SK-N-SH treated with all-trans-retinoic acid at 6 μM for 48 hours (cell line): ENCODE results near the gene APPBP2.

Source experiments
- ISL1 ChIP-seq: fragments of 250-450 bp; sonication (Bioruptor Pico); IDR thresholded peaks from 2 replicates; pipeline ENCODE4 v2.1.2; 2022; ENCODE audit warnings: mild to moderate bottlenecking, moderate library complexity
- TF ChIP-seq, protein P1 (sequence below): fragments of 250-450 bp; sonication (Bioruptor Pico); IDR thresholded peaks from 2 replicates; pipeline ENCODE4 v1.8.0; 2020; ENCODE audit warnings: mild to moderate bottlenecking, moderate library complexity, borderline replicate concordance

DNA sequence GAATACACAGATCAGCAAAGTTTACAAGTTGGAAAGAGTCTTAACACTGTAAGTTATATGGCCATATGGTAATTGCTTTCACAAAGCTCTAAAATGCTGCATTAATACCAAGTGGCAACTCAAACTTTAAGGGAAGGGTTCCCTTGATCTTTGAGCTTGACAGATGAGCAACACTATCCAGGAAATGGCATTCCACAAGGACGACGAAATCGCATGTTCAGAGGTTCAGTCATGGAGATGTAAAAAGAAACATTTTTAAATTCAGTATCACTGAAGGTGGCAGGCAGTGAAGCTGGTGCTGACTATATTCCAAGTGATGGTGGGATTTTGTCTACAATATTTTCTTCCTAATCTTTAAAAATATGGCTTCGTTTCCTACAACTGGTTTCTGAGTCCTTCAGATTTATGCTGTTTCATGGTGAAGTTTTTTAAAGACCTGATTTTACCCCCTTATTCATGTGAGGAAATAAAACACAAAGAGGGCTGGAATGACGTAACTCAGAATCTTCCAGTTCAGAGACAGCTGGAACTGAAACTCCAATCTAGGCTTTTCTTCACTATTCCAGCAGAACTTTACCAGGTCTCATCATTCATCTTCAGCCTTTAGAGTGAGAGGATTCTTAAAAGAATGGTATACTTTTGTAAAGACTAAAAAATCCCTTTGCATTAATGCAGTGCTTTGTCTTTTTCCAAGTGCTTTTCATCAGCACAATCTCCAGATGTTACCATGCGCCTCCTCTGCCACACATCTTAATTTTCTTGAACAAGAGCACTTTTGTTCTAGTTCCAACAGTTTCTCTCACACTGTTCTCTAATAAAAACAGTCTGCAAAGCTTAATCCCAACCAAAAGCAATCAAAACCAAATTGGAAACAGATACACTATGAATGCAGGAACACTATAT, 83.5 kb downstream of the APPBP2 start:
- TF ChIP-seq, protein P1, sequence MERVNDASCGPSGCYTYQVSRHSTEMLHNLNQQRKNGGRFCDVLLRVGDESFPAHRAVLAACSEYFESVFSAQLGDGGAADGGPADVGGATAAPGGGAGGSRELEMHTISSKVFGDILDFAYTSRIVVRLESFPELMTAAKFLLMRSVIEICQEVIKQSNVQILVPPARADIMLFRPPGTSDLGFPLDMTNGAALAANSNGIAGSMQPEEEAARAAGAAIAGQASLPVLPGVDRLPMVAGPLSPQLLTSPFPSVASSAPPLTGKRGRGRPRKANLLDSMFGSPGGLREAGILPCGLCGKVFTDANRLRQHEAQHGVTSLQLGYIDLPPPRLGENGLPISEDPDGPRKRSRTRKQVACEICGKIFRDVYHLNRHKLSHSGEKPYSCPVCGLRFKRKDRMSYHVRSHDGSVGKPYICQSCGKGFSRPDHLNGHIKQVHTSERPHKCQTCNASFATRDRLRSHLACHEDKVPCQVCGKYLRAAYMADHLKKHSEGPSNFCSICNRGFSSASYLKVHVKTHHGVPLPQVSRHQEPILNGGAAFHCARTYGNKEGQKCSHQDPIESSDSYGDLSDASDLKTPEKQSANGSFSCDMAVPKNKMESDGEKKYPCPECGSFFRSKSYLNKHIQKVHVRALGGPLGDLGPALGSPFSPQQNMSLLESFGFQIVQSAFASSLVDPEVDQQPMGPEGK (CRISPR knock-in tag) = no peak
- TF ChIP-seq ISL1 (CRISPR knock-in tag) = no peak
